Left ventricle myocardium inferior (tissue), 1 donor: ENCODE data around the gene GFOD2. TPM values are rescaled to one million over a fixed set of nuclear protein-coding genes. Genes with fewer than 3 reads are reported as not detected.
A peak's percentile ranks its signal among the peaks of the same experiment; 100 is the strongest.

Source experiments
- DNase-seq: peaks from one replicate; pipeline ENCODE4 v3.0.0-alpha.2; 2020
- H3K27ac ChIP-seq: fragments of 200-600 bp; replicated peaks from 2 replicates; pipeline ENCODE4 v1.8.0; 2021
- H3K27me3 ChIP-seq: fragments of 200-600 bp; 2 replicates; pipeline ENCODE4 v1.8.0; 2021; ENCODE audit warnings: low read depth
- H3K36me3 ChIP-seq: fragments of 200-600 bp; 2 replicates; pipeline ENCODE4 v1.8.0; 2021
- H3K4me1 ChIP-seq: fragments of 200-600 bp; 2 replicates; pipeline ENCODE4 v1.8.0; 2021
- H3K4me3 ChIP-seq: fragments of 200-600 bp; 2 replicates; pipeline ENCODE4 v1.8.0; 2021; ENCODE audit warnings: mild to moderate bottlenecking, moderate library complexity
- H3K9me3 ChIP-seq: fragments of 200-600 bp; replicated peaks from 2 replicates; pipeline ENCODE4 v1.8.0; 2021
- intact Hi-C: fragments of 100-400 bp; cut with micrococcal nuclease; formaldehyde crosslinking; loops from one replicate; pipeline ENCODE4 v1.11.0; 2022
- total RNA-seq: library from RNA; stranded (reverse); fragmentation: NEBNext Ultra II Directional; extraction: Animal tissue kit (Norgen Biotek cat#: 25700); gene quantifications from one replicate; pipeline ENCODE4 v1.2.1, GENCODE V29; 2021
- TF ChIP-seq, protein P1 (sequence below): fragments of 200-600 bp; IDR thresholded peaks from 2 replicates; pipeline ENCODE4 v1.8.0; 2021; ENCODE audit warnings: antibody characterized with exemption, mild to moderate bottlenecking, borderline replicate concordance
- donor health status: DM: no; HTN: yes; CAD: no; lungs with severe emphysema.

Gene GFOD2
- total RNA-seq, 1 donor from 2014 or later = 11.1 TPM

DNA sequence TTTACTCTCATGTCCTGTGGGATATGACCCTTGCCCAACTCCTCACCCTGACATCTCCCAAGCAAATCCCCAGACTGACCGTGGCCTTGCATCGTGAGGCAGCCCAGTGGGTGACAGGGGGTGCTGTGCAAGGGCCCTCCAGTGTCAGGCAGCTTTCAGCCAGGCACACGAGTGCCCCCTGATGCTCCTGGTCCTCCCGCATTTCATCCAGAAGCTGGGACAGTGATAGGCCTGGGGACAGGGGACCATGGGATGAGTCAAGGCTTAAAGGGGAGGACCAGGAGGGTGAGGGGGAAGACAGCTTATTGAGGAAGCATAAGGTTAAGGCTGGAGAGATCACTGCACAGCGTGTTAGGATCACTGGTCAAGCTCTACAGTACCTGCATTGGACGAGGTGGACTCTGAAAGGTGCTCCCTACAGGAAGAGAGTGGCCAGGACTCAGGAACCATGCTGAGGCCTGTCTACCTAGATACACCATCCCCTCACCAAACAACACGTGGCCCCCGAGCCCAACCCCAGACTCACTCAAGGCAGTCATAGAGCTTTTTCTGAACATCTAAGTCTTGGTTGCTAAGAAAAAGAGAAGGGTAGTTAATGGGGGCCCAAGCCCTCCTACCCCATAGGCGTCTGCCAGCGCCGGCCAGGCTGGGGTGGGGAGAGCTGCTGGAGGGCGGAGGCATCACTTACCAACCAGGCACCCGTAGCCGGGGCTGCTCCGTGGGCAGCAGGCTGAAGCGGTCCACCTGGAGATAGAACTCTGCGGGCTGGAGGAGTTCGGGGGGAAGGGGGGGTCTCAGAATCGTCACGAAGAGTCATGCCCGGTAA is 60.1 kb downstream of the GFOD2 start:
- H3K27me3 ChIP-seq = peaks cover 23% of the 10 kb centered on the region
- no peak overlapping the region for H3K27ac ChIP-seq
- H3K36me3 ChIP-seq = peaks cover 19% of the 10 kb centered on the region
- TF ChIP-seq, protein P1, sequence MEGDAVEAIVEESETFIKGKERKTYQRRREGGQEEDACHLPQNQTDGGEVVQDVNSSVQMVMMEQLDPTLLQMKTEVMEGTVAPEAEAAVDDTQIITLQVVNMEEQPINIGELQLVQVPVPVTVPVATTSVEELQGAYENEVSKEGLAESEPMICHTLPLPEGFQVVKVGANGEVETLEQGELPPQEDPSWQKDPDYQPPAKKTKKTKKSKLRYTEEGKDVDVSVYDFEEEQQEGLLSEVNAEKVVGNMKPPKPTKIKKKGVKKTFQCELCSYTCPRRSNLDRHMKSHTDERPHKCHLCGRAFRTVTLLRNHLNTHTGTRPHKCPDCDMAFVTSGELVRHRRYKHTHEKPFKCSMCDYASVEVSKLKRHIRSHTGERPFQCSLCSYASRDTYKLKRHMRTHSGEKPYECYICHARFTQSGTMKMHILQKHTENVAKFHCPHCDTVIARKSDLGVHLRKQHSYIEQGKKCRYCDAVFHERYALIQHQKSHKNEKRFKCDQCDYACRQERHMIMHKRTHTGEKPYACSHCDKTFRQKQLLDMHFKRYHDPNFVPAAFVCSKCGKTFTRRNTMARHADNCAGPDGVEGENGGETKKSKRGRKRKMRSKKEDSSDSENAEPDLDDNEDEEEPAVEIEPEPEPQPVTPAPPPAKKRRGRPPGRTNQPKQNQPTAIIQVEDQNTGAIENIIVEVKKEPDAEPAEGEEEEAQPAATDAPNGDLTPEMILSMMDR = no peak
- H3K4me3 ChIP-seq = peak overlapping the region; percentile 89
- H3K4me1 ChIP-seq = peaks cover 30% of the 10 kb centered on the region
- intact Hi-C loops = no loop called here
- DNase-seq = no peak
- no peaks in the 10 kb centered on the region for H3K9me3 ChIP-seq

DNA sequence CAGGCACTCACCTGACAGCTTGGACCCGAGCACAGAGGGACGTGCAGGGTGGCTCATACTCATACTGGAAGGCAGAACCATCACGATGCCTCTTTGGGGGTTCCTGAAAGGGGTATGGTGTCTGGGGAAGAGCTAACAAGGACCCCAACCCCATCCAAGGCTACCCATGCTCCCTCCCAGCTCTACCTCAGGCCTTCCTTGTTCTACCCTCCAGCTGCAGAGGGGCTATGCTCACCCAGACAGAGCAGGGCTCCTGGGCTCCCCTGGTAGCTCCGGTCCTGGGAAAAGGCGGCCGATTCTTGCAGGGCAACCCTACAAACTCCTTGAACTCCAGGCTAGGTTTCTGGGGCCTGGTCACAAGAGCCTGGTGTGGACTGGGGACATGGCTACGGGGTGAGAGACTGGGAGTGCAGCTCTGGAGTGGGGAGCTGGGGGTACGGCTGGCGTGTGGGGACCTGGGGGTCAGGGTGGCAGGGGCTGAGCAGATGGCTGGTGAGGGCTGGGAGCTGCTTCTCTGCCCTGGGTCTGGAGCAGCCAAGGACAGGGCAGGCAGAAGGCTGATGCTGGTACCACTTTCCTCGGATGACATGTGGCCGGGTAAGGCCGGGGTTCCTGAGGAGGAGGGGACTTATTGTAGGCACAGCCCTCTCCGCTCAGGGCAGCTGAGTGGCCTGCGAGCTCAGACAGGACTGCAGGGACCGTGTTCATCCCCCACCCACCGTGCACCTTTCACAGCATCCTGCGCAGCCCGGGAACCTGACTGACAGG is 61.2 kb downstream of the GFOD2 start:
- no peak for DNase-seq
- no peak overlapping the region for H3K27ac ChIP-seq
- peaks cover 41% of the 10 kb centered on the region for H3K4me1 ChIP-seq
- intact Hi-C loops = no loop called here
- peaks cover 13% of the 10 kb centered on the region for H3K36me3 ChIP-seq
- TF ChIP-seq, protein P1 = no peak
- H3K27me3 ChIP-seq = peaks cover 34% of the 10 kb centered on the region
- H3K9me3 ChIP-seq = no peaks in the 10 kb centered on the region
- H3K4me3 ChIP-seq = no peak overlapping the region

DNA sequence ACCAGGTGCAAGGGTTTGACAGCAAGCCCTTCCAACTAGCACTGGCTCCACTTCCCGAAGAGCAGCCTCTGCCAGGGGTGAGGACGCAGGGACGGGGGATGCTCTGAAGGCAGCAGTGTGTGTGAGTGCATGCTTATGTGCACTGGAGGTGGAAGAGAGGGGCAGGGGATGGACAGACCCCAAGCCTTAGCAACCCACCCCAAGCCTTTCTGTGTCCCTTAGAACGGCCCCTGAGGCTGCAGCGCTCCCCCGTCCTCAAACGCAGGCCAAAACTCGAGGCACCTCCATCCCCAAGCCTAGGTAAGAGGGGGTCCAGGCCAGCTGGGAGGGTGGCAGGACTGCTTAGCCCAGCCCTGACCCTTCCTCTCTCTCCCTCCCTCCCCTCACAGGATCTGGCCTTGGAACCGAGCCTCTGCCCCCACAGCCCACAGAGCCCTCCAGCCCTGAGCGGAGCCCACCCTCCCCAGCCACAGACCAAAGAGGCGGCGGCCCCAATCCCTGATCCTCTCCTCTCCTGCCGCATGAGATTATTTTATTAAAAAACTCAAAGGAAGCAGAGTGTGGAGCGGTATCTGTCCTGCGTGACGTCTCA is 62.0 kb downstream of the GFOD2 start:
- TF ChIP-seq, protein P1 = no peak
- H3K27me3 ChIP-seq = peaks cover 42% of the 10 kb centered on the region
- intact Hi-C loops = no loop called here

DNA sequence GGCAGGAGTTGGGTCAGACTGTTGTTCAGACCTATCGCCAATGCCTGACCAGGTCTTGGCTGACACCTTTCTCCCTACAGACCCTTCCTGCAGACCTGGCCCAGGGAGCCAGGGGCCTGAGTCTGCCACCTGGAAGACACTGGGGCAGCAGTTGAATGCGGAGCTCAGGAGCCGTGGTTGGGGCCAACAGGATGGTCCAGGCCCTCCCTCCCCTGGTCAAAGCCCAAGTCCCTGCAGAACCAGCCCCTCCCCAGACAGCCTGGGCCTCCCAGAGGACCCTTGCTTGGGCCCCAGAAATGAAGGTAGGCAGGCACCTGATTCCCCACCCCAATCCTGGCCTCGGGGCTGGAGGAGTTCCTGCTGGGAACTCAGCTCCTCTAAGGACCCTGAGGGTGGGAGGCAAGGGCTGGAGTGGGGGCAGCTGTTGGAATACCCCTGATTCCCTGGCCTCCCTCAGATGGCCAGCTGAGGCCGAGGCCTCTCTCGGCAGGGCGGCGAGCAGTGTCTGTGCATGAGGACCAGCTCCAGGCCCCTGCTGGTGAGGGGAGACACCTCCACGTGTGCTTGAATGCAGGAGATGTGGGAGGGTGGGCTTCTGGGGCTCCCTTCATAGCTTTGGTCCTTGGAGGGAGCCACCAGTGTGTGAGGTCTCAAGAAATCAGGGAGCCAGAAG is 62.6 kb downstream of the GFOD2 start:
- TF ChIP-seq, protein P1 = no peak
- H3K27me3 ChIP-seq = peaks cover 49% of the 10 kb centered on the region
- H3K9me3 ChIP-seq = no peaks in the 10 kb centered on the region
- H3K4me1 ChIP-seq = peaks cover 39% of the 10 kb centered on the region
- H3K4me3 ChIP-seq = no peak overlapping the region
- intact Hi-C loops = no loop called here
- H3K27ac ChIP-seq = no peak overlapping the region
- peaks cover 6% of the 10 kb centered on the region for H3K36me3 ChIP-seq
- no peak for DNase-seq

More for the DNA sequence above, 62.0 kb downstream of the GFOD2 start:
- Histone ChIP-seq H3K4me3 (no peak overlapping the region), H3K36me3 (peaks cover 6% of the 10 kb centered on the region), H3K4me1 (peaks cover 42% of the 10 kb centered on the region), H3K9me3 (no peaks in the 10 kb centered on the region), H3K27ac (no peak overlapping the region)
- no peak for DNase-seq

DNA sequence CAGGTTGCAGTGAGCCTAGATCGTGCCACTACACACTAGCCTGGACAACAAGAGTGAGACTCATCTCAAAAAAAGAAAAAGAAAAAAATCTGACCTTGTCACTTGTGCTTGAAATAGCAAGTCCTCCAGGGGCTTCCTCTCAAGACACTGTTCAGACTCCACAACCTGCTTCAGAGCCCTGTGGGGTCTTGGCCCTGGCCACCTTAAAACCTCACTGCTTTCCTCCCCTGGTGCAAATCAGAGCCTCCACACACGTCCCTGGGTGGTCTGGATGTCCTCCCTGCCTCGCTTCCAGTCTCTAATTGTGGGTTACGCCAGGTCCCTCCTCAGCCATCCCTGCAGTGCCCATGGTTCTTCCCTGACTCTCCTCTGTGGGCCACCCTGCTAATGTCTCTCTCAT is 63.8 kb downstream of the GFOD2 start:
- no peaks in the 10 kb centered on the region for H3K9me3 ChIP-seq
- intact Hi-C loops = no loop called here
- H3K27ac ChIP-seq = no peak overlapping the region
- no peak overlapping the region for H3K4me3 ChIP-seq
- peaks cover 6% of the 10 kb centered on the region for H3K36me3 ChIP-seq
- DNase-seq = no peak
- H3K4me1 ChIP-seq = peaks cover 30% of the 10 kb centered on the region
- H3K27me3 ChIP-seq = peaks cover 60% of the 10 kb centered on the region
- TF ChIP-seq, protein P1 = no peak
